CD4-positive, alpha-beta T cell (primary cell): ENCODE measurements around the gene CNTN4. TPM values are rescaled to one million over a fixed set of nuclear protein-coding genes. Genes with fewer than 3 reads are reported as not detected.

ENCODE experiments used
- ATAC-seq: fragments of 200-7000 bp; cut with Tn5 transposase; one replicate; pipeline ENCODE4 v1.10.0; 2022; ENCODE audit warnings: mild to moderate bottlenecking; ENCODE audit not compliant: poor library complexity
- CTCF ChIA-PET: fragments of 350-600 bp; sonication (Branson Sonifier 250); formaldehyde crosslinking; loops from one replicate; lab custom pipeline; 2021; ENCODE audit warnings: antibody characterized with exemption, inconsistent platforms; lab: Charles Lee
- POLR2A ChIA-PET: fragments of 350-600 bp; sonication (Branson Sonifier 250); formaldehyde crosslinking; loops from one replicate; lab custom pipeline; 2021; ENCODE audit warnings: antibody characterized with exemption, inconsistent platforms; lab: Charles Lee
- DNase-seq, 14 experiments: peaks; one replicate each; pipeline ENCODE4 v3.0.0-alpha.2; 2013 to 2020; ENCODE audit warnings: mixed read lengths in 2 of 14
- H3K27ac ChIP-seq, 2 donors: one replicate each; pipeline versions ENCODE4 v1.5.1 to v1.7.0; 2013; ENCODE audit warnings: low read length in 2 of 2, low read depth in 1 of 2, mild to moderate bottlenecking in 1 of 2
- H3K27me3 ChIP-seq, 2 experiments: 1 replicate in 1 of 2; 2 replicates in 1 of 2; pipeline versions ENCODE4 v1.6.1 to v1.7.0; 2013; ENCODE audit warnings: low read length in 2 of 2, control low read depth in 1 of 2, mild to moderate bottlenecking in 1 of 2, moderate library complexity in 1 of 2; ENCODE audit not compliant: insufficient read depth in 2 of 2, control insufficient read depth in 1 of 2
- H3K36me3 ChIP-seq: one replicate; pipeline ENCODE4 v1.6.1; 2013; ENCODE audit warnings: low read length, control low read depth; ENCODE audit not compliant: insufficient read depth
- H3K4me1 ChIP-seq: one replicate; pipeline ENCODE4 v1.6.1; 2013; ENCODE audit warnings: low read length, control low read depth; ENCODE audit not compliant: insufficient read depth
- H3K4me3 ChIP-seq: one replicate; pipeline ENCODE4 v1.5.1; 2013; ENCODE audit warnings: mild to moderate bottlenecking, low read length, moderate library complexity
- H3K9me3 ChIP-seq, 2 experiments: 1 replicate in 1 of 2; 2 replicates in 1 of 2; pipeline versions ENCODE4 v1.6.1 to v1.7.0; 2013; ENCODE audit warnings: low read length in 2 of 2, mild to moderate bottlenecking in 2 of 2, control low read depth in 1 of 2, moderate library complexity in 1 of 2; ENCODE audit not compliant: control insufficient read depth in 1 of 2, insufficient read depth in 1 of 2
- H3K27ac Mint-ChIP-seq: one replicate; pipeline ENCODE4 v1.8.0; 2020; ENCODE audit warnings: mixed read lengths
- H3K27me3 Mint-ChIP-seq: one replicate; pipeline ENCODE4 v1.8.0; 2021; ENCODE audit warnings: mixed read lengths
- H3K36me3 Mint-ChIP-seq: one replicate; pipeline ENCODE4 v1.8.0; 2021; ENCODE audit warnings: low read depth, mixed read lengths
- H3K4me1 Mint-ChIP-seq: one replicate; pipeline ENCODE4 v1.8.0; 2021; ENCODE audit warnings: low read depth, mixed read lengths
- H3K4me3 Mint-ChIP-seq: one replicate; pipeline ENCODE4 v1.8.0; 2020; ENCODE audit warnings: mild to moderate bottlenecking, mixed read lengths
- H3K9me3 Mint-ChIP-seq: one replicate; pipeline ENCODE4 v1.8.0; 2020; ENCODE audit warnings: mixed read lengths
- intact Hi-C, 2 experiments: fragments of 100-400 bp; cut with DNase I in 1 of 2; cut with micrococcal nuclease in 1 of 2; formaldehyde crosslinking; loops; one replicate each; pipeline versions ENCODE4 v1.15.1 to v1.9.0; 2023 to 2025; cut with DNase I, micrococcal nuclease
- total RNA-seq, 174 experiments: library from RNA in 2 of 174; stranded (reverse) in 2 of 174; gene quantifications; one replicate each; pipeline ENCODE4 v1.2.3 and lab custom pipeline; 2021 to 2026
- TF ChIP-seq, protein P1 (sequence below): fragments of 200-600 bp; IDR thresholded peaks from one replicate; pipeline ENCODE4 v1.8.0; 2022; ENCODE audit warnings: antibody characterized with exemption, mild to moderate bottlenecking

CNTN4 gene
- total RNA-seq, 2 experiments from 2014 or later = not detected

DNA sequence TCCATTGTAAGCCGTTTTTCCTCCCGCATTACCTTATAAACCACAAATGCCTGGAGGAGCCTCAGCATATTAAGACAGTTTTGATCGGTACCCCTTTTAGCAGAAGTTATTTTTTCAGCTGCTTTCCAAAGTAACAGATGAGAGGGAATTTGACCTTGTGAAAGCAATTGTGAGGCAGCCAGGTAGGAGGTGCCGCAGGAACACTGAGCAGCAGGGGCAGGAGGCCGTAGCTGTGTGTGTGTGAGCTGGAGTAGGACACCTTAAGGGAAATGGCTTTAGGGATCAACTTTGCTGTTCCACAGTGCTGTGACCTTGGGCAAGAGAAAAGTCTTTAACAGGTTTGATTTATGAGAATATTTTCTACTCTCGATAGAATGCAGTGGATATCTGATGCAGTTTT is 529.5 kb downstream of the CNTN4 start:
- no peaks in the 10 kb centered on the region for H3K4me1 Mint-ChIP-seq
- H3K9me3 Mint-ChIP-seq = no peaks in the 10 kb centered on the region
- H3K36me3 Mint-ChIP-seq = no peaks in the 10 kb centered on the region
- ATAC-seq = no peak
- H3K4me3 Mint-ChIP-seq = no peak overlapping the region
- Histone ChIP-seq H3K4me1 (no peaks in the 10 kb centered on the region), H3K36me3 (no peaks in the 10 kb centered on the region), H3K27ac (no peak overlapping the region), H3K9me3 (no peaks in the 10 kb centered on the region), H3K4me3 (no peak overlapping the region), H3K27me3 (no peaks in the 10 kb centered on the region)
- DNase-seq = no peak
- no peaks in the 10 kb centered on the region for H3K27me3 Mint-ChIP-seq
- POLR2A ChIA-PET = no interaction called here
- CTCF ChIA-PET = no interaction called here
- H3K27ac Mint-ChIP-seq = no peak overlapping the region
- TF ChIP-seq, protein P1, sequence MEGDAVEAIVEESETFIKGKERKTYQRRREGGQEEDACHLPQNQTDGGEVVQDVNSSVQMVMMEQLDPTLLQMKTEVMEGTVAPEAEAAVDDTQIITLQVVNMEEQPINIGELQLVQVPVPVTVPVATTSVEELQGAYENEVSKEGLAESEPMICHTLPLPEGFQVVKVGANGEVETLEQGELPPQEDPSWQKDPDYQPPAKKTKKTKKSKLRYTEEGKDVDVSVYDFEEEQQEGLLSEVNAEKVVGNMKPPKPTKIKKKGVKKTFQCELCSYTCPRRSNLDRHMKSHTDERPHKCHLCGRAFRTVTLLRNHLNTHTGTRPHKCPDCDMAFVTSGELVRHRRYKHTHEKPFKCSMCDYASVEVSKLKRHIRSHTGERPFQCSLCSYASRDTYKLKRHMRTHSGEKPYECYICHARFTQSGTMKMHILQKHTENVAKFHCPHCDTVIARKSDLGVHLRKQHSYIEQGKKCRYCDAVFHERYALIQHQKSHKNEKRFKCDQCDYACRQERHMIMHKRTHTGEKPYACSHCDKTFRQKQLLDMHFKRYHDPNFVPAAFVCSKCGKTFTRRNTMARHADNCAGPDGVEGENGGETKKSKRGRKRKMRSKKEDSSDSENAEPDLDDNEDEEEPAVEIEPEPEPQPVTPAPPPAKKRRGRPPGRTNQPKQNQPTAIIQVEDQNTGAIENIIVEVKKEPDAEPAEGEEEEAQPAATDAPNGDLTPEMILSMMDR = no peak
- intact Hi-C loops = no loop called here

- ATAC-seq = no peak
Observed at GRCh38 chr3:2635511-2635910, 536.8 kb downstream of the CNTN4 start.

GRCh38 chr3:2643606-2644005 is 544.9 kb downstream of the CNTN4 start:
- H3K4me3 Mint-ChIP-seq = no peak overlapping the region
- H3K36me3 ChIP-seq = no peaks in the 10 kb centered on the region
- H3K27me3 ChIP-seq = no peaks in the 10 kb centered on the region
- H3K27ac ChIP-seq = no peak overlapping the region
- TF ChIP-seq, protein P1 = no peak
- H3K36me3 Mint-ChIP-seq = no peaks in the 10 kb centered on the region
- no peaks in the 10 kb centered on the region for H3K9me3 Mint-ChIP-seq
- no peak overlapping the region for H3K4me3 ChIP-seq
- CTCF ChIA-PET = interaction anchor here (0.6 kb wide), 1 partner anchor 53 kb away, joined by 3 read pairs; no protein-coding TSS in a partner anchor
- H3K9me3 ChIP-seq = no peaks in the 10 kb centered on the region
- POLR2A ChIA-PET = no interaction called here
- H3K4me1 ChIP-seq = no peaks in the 10 kb centered on the region
- ATAC-seq (no peak), DNase-seq (no peak)
- intact Hi-C loops = no loop called here
- no peak overlapping the region for H3K27ac Mint-ChIP-seq
- H3K27me3 Mint-ChIP-seq = peaks cover 4% of the 10 kb centered on the region
- H3K4me1 Mint-ChIP-seq = no peaks in the 10 kb centered on the region

More at GRCh38 chr3:2635511-2635910, 536.8 kb downstream of the CNTN4 start:
- DNase-seq = no peak
- H3K4me1 Mint-ChIP-seq = no peaks in the 10 kb centered on the region
- no peak overlapping the region for H3K27ac Mint-ChIP-seq
- Histone ChIP-seq H3K4me3 (no peak overlapping the region), H3K27ac (no peak overlapping the region), H3K9me3 (no peaks in the 10 kb centered on the region), H3K27me3 (no peaks in the 10 kb centered on the region), H3K4me1 (no peaks in the 10 kb centered on the region), H3K36me3 (no peaks in the 10 kb centered on the region)
- H3K4me3 Mint-ChIP-seq = no peak overlapping the region
- TF ChIP-seq, protein P1 = no peak
- intact Hi-C loops = no loop called here
- peaks cover 4% of the 10 kb centered on the region for H3K27me3 Mint-ChIP-seq
- H3K36me3 Mint-ChIP-seq = no peaks in the 10 kb centered on the region
- peaks cover 4% of the 10 kb centered on the region for H3K9me3 Mint-ChIP-seq
- POLR2A ChIA-PET = no interaction called here
- CTCF ChIA-PET = no interaction called here
